Mucosa of stomach (tissue), 1 donor: ENCODE results near the gene GALNTL6.

ENCODE experiments used
- H3K27me3 ChIP-seq: one replicate; pipeline ENCODE4 v1.7.0; 2013; ENCODE audit warnings: mild to moderate bottlenecking, low read length; ENCODE audit not compliant: control insufficient read depth, insufficient read depth
- H3K36me3 ChIP-seq: one replicate; pipeline ENCODE4 v1.7.0; 2013; ENCODE audit warnings: low read length; ENCODE audit not compliant: control insufficient read depth, insufficient read depth
- H3K4me1 ChIP-seq: one replicate; pipeline ENCODE4 v1.7.0; 2013; ENCODE audit warnings: mild to moderate bottlenecking, low read length; ENCODE audit not compliant: control insufficient read depth, insufficient read depth
- H3K4me3 ChIP-seq: one replicate; pipeline ENCODE4 v1.7.0; 2013; ENCODE audit warnings: low read length
- H3K9ac ChIP-seq: one replicate; pipeline ENCODE4 v1.7.0; 2013; ENCODE audit warnings: mild to moderate bottlenecking, low read length, moderate library complexity
- H3K9me3 ChIP-seq: one replicate; pipeline ENCODE4 v1.7.0; 2013; ENCODE audit warnings: mild to moderate bottlenecking, low read length, moderate library complexity; ENCODE audit not compliant: control insufficient read depth
- donor health status: Pancreatic carcinoma.

GALNTL6 gene

GRCh38 chr4:172750910-172751309 is 937.7 kb downstream of the GALNTL6 start:
- H3K4me3 ChIP-seq, result no peak overlapping the region
- no peaks in the 10 kb centered on the region for H3K4me1 ChIP-seq
- no peaks in the 10 kb centered on the region for H3K36me3 ChIP-seq
- no peak overlapping the region for H3K9ac ChIP-seq
- H3K27me3 ChIP-seq, result no peaks in the 10 kb centered on the region
- H3K9me3 ChIP-seq, result no peaks in the 10 kb centered on the region

GRCh38 chr4:172751550-172751949 is 938.3 kb downstream of the GALNTL6 start:
- Histone ChIP-seq H3K9me3 (no peaks in the 10 kb centered on the region), H3K36me3 (no peaks in the 10 kb centered on the region), H3K4me3 (no peak overlapping the region), H3K27me3 (no peaks in the 10 kb centered on the region), H3K4me1 (no peaks in the 10 kb centered on the region), H3K9ac (no peak overlapping the region)

GRCh38 chr4:172758586-172759340 is 945.6 kb downstream of the GALNTL6 start:
- Histone ChIP-seq H3K4me3 (no peak overlapping the region), H3K9ac (no peak overlapping the region), H3K36me3 (no peaks in the 10 kb centered on the region), H3K4me1 (no peaks in the 10 kb centered on the region), H3K9me3 (no peaks in the 10 kb centered on the region), H3K27me3 (no peaks in the 10 kb centered on the region)

- no peaks in the 10 kb centered on the region for H3K9me3 ChIP-seq
- no peaks in the 10 kb centered on the region for H3K4me1 ChIP-seq
- no peaks in the 10 kb centered on the region for H3K27me3 ChIP-seq
- no peaks in the 10 kb centered on the region for H3K36me3 ChIP-seq
- no peak overlapping the region for H3K4me3 ChIP-seq
- H3K9ac ChIP-seq, result no peak overlapping the region
Observed at GRCh38 chr4:172760512-172760911, 947.3 kb downstream of the GALNTL6 start.

- no peak overlapping the region for H3K9ac ChIP-seq
- H3K9me3 ChIP-seq, result no peaks in the 10 kb centered on the region
- H3K4me3 ChIP-seq, result no peak overlapping the region
- H3K36me3 ChIP-seq, result no peaks in the 10 kb centered on the region
- no peaks in the 10 kb centered on the region for H3K4me1 ChIP-seq
- no peaks in the 10 kb centered on the region for H3K27me3 ChIP-seq
Observed at GRCh38 chr4:172762895-172763294, 949.7 kb downstream of the GALNTL6 start.

- no peaks in the 10 kb centered on the region for H3K36me3 ChIP-seq
- no peaks in the 10 kb centered on the region for H3K4me1 ChIP-seq
- no peaks in the 10 kb centered on the region for H3K27me3 ChIP-seq
- no peak overlapping the region for H3K4me3 ChIP-seq
- H3K9me3 ChIP-seq, result no peaks in the 10 kb centered on the region
- H3K9ac ChIP-seq, result no peak overlapping the region
Observed at GRCh38 chr4:172770787-172771186, 957.6 kb downstream of the GALNTL6 start.

- H3K27me3 ChIP-seq, result no peaks in the 10 kb centered on the region
- no peak overlapping the region for H3K4me3 ChIP-seq
- no peaks in the 10 kb centered on the region for H3K4me1 ChIP-seq
- no peak overlapping the region for H3K9ac ChIP-seq
- H3K36me3 ChIP-seq, result no peaks in the 10 kb centered on the region
- H3K9me3 ChIP-seq, result no peaks in the 10 kb centered on the region
Observed at GRCh38 chr4:172772781-172773180, 959.6 kb downstream of the GALNTL6 start.

- Histone ChIP-seq H3K9ac (no peak overlapping the region), H3K4me1 (no peaks in the 10 kb centered on the region), H3K36me3 (no peaks in the 10 kb centered on the region), H3K9me3 (no peaks in the 10 kb centered on the region), H3K27me3 (no peaks in the 10 kb centered on the region), H3K4me3 (no peak overlapping the region)
Observed at GRCh38 chr4:172776203-172776861, 963.1 kb downstream of the GALNTL6 start.

- H3K4me3 ChIP-seq, result no peak overlapping the region
Observed at GRCh38 chr4:172777729-172778431, 964.7 kb downstream of the GALNTL6 start.

GRCh38 chr4:172778583-172778982 is 965.4 kb downstream of the GALNTL6 start:
- H3K9ac ChIP-seq, result no peak overlapping the region
- no peaks in the 10 kb centered on the region for H3K9me3 ChIP-seq
- H3K4me3 ChIP-seq, result no peak overlapping the region
- H3K27me3 ChIP-seq, result no peaks in the 10 kb centered on the region
- no peaks in the 10 kb centered on the region for H3K36me3 ChIP-seq
- H3K4me1 ChIP-seq, result no peaks in the 10 kb centered on the region

More at GRCh38 chr4:172777729-172778431, 964.7 kb downstream of the GALNTL6 start:
- Histone ChIP-seq H3K9ac (no peak overlapping the region), H3K9me3 (no peaks in the 10 kb centered on the region), H3K36me3 (no peaks in the 10 kb centered on the region), H3K4me1 (no peaks in the 10 kb centered on the region), H3K27me3 (no peaks in the 10 kb centered on the region)

GRCh38 chr4:172780566-172781081 is 967.4 kb downstream of the GALNTL6 start:
- no peaks in the 10 kb centered on the region for H3K36me3 ChIP-seq
- no peak overlapping the region for H3K9ac ChIP-seq
- H3K4me3 ChIP-seq, result no peak overlapping the region
- no peaks in the 10 kb centered on the region for H3K4me1 ChIP-seq
- no peaks in the 10 kb centered on the region for H3K9me3 ChIP-seq
- no peaks in the 10 kb centered on the region for H3K27me3 ChIP-seq

GRCh38 chr4:172785613-172786012 is 972.4 kb downstream of the GALNTL6 start:
- H3K9ac ChIP-seq, result no peak overlapping the region
- no peaks in the 10 kb centered on the region for H3K4me1 ChIP-seq
- no peak overlapping the region for H3K4me3 ChIP-seq
- no peaks in the 10 kb centered on the region for H3K9me3 ChIP-seq
- no peaks in the 10 kb centered on the region for H3K36me3 ChIP-seq
- no peaks in the 10 kb centered on the region for H3K27me3 ChIP-seq
